Sigmoid colon (tissue), 7 donors: ENCODE data around the gene FIGN. TPM values are rescaled to one million over a fixed set of nuclear protein-coding genes. Genes with fewer than 3 reads are reported as not detected.

Experiments used
- DNase-seq: peaks from one replicate; pipeline ENCODE4 v3.0.0-alpha.2; 2019
- H3K27ac ChIP-seq, 4 donors: fragments of 200-600 bp; sonication (generic); one replicate each; pipeline ENCODE4 v1.5.1; 2016 to 2019; ENCODE audit warnings: mild to moderate bottlenecking in 1 of 4
- H3K27me3 ChIP-seq, 3 donors: fragments of 200-600 bp; sonication (generic); one replicate each; pipeline ENCODE4 v1.5.1; 2019; ENCODE audit warnings: mild to moderate bottlenecking in 1 of 3
- H3K36me3 ChIP-seq, 4 donors: fragments of 200-600 bp; sonication (generic); one replicate each; pipeline ENCODE4 v1.5.1; 2016 to 2019
- H3K4me1 ChIP-seq, 4 donors: fragments of 200-600 bp; sonication (generic); one replicate each; pipeline ENCODE4 v1.5.1; 2017 to 2019
- H3K4me3 ChIP-seq, 4 donors: fragments of 200-600 bp; sonication (generic); one replicate each; pipeline ENCODE4 v1.5.1; 2017 to 2019; ENCODE audit warnings: mild to moderate bottlenecking in 2 of 4, moderate library complexity in 1 of 4
- H3K9me3 ChIP-seq, 4 donors: fragments of 200-600 bp in 3 of 4; sonication (generic) in 3 of 4; one replicate each; pipeline versions ENCODE4 v1.5.1 to v1.6.1; 2013 to 2019
- EP300 ChIP-seq, 4 donors: sonication (generic); formaldehyde crosslinking; IDR thresholded peaks; one replicate each; pipeline ENCODE4 v1.6.1; 2017; ENCODE audit warnings: antibody characterized with exemption in 4 of 4
- POLR2A ChIP-seq, 2 donors: fragments of 450-650 bp; IDR thresholded peaks; one replicate each; pipeline ENCODE4 v1.6.1; 2016; ENCODE audit warnings: antibody characterized with exemption in 2 of 2, mild to moderate bottlenecking in 2 of 2, moderate library complexity in 2 of 2
- POLR2AphosphoS5 ChIP-seq, 4 donors: sonication (generic); formaldehyde crosslinking; IDR thresholded peaks; one replicate each; pipeline ENCODE4 v1.6.1; 2017; ENCODE audit warnings: antibody characterized with exemption in 4 of 4
- WGBS, 2 donors: extraction: QIAGEN DNeasy Blood & Tissue Kit; methylation state at CpG; one replicate each; pipeline ENCODE4 v1.1.7; 2013; 5-methylcytosine and 5-hydroxymethylcytosine counted together
- intact Hi-C: fragments of 100-400 bp; cut with DNase I; formaldehyde crosslinking; loops from one replicate; pipeline ENCODE4 v1.15.1; 2023
- polyA plus RNA-seq, 3 donors: library from polyadenylated mRNA; stranded (reverse); fragments of 200-250 nt; gene quantifications; one replicate each; pipeline ENCODE4 v1.2.3, GENCODE V29; 2013
- total RNA-seq, 4 donors: library from RNA; depleted of rRNA; stranded (reverse); fragments of >200 nt; gene quantifications; one replicate each; pipeline ENCODE4 v1.1.0, GENCODE V29; 2016
- TF ChIP-seq, protein P1 (sequence below), 4 experiments: fragments of 450-650 bp in 3 of 4; fragments of 200-600 bp in 1 of 4; IDR thresholded peaks; one replicate each; pipeline ENCODE4 v1.5.1; 2016 to 2019; ENCODE audit warnings: antibody characterized with exemption in 4 of 4, mild to moderate bottlenecking in 3 of 4, moderate library complexity in 2 of 4
- donor health status: healthy with polysubstance abuse.
- donor health status: Bipolar disorder and iron deficiency.
- donor health status: healthy.

Gene FIGN
- total and polyA plus RNA-seq, 7 donors: under 0.01 to 8.0 (median 3.7) TPM; not detected in 1

DNA sequence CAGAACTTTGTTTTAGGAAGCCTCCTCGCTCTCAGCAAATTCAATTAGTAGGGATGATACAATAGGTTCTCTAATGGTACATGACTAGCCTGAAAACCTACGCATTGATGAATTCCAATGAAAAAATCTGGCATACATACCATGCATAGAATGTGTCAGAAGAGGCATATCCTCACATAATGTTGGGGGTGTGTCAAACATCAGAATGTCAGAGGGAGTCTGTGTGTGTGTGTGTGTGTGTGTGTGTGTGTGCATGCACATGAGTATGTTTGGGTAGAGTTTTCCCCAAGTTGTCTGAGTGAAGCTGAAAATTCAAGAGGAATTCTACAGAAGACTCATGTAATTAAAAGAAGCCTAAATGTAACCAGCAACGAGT, 78.5 kb downstream of the FIGN start:
- peak overlapping the region in 1 of 4 donors; percentile 19 for H3K27ac ChIP-seq
- WGBS, 2 donors: 62 to 81% methylated on average over 3 of the region's 3 CpGs
- H3K4me1 ChIP-seq: peaks cover 0 to 40% (median 23%) of the 10 kb centered on the region in 4 donors

DNA sequence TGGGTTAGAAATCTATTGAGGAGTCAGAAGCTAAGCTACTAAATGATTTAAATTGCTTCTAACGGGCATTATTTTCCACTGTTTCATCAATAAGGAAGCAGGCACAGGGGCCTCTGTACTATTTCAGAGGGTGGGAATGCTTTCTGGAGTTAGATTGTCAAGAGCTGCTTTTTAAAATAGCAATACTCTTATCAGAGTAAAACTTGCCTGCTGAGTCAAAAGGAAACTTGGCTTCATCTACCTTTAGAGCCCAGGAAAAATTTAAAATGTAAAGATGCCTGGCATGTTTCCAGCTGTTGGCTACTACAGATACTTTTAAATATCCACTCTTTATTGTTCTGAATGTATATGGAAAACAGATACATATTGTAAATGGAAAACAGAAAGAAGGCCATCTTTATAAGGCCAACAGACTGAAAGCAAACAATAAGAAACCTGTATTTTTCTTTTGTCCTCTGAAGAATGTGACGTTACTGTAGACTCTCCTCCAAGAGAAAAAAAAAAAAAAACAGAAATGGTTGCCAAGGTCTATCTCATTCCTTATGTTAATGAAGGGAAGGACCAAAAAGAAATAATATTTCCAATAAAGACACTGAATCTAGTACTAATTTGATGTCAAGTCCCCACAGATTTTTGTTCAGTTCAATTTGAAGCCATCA, 79.1 kb downstream of the FIGN start:
- no peak for DNase-seq
- TF ChIP-seq EP300 (IDR thresholded peaks at IDR 0.05): no peak
- TF ChIP-seq POLR2AphosphoS5 (IDR thresholded peaks at IDR 0.05): no peak
- TF ChIP-seq, protein P1, sequence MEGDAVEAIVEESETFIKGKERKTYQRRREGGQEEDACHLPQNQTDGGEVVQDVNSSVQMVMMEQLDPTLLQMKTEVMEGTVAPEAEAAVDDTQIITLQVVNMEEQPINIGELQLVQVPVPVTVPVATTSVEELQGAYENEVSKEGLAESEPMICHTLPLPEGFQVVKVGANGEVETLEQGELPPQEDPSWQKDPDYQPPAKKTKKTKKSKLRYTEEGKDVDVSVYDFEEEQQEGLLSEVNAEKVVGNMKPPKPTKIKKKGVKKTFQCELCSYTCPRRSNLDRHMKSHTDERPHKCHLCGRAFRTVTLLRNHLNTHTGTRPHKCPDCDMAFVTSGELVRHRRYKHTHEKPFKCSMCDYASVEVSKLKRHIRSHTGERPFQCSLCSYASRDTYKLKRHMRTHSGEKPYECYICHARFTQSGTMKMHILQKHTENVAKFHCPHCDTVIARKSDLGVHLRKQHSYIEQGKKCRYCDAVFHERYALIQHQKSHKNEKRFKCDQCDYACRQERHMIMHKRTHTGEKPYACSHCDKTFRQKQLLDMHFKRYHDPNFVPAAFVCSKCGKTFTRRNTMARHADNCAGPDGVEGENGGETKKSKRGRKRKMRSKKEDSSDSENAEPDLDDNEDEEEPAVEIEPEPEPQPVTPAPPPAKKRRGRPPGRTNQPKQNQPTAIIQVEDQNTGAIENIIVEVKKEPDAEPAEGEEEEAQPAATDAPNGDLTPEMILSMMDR (IDR thresholded peaks at IDR 0.05): no peak
- no peak for TF ChIP-seq POLR2A (IDR thresholded peaks at IDR 0.05)
- Histone ChIP-seq H3K27me3 (no peaks in the 10 kb centered on the region), H3K27ac (peak overlapping the region in 1 of 4 donors; percentile 19), H3K9me3 (no peaks in the 10 kb centered on the region), H3K4me3 (no peak overlapping the region), H3K36me3 (no peaks in the 10 kb centered on the region), H3K4me1 (peaks cover 0 to 35% (median 18%) of the 10 kb centered on the region in 4 donors)
- WGBS, 2 donors: 61 to 74% methylated on average over 2 of the region's 2 CpGs
- intact Hi-C loops: no loop called here

More for the DNA sequence above, 78.5 kb downstream of the FIGN start:
- no peak for DNase-seq
- H3K9me3 ChIP-seq: no peaks in the 10 kb centered on the region
- H3K4me3 ChIP-seq: no peak overlapping the region
- H3K27me3 ChIP-seq: no peaks in the 10 kb centered on the region
- TF ChIP-seq POLR2A (IDR thresholded peaks at IDR 0.05) (no peak), EP300 (IDR thresholded peaks at IDR 0.05) (no peak), POLR2AphosphoS5 (IDR thresholded peaks at IDR 0.05) (no peak)
- TF ChIP-seq, protein P1 (IDR thresholded peaks at IDR 0.05): no peak
- intact Hi-C loops: no loop called here
- H3K36me3 ChIP-seq: no peaks in the 10 kb centered on the region

DNA sequence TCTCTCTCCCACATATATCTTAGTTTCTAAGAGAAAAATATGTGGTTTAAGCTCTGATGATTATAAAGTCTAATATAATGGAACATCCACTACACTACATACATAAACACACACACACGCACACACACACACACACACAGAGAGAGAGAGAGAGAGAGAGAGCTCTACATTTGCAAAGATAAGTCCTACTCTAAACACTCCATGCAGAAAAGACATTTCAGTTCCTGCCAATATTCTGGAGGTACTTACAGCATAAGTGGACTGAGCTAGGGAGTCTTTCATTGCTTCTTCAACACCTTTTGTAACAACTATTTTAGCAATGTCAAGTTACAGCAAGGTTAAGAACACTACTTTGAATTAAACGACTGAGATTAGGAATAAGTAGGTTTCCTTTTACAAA, 80.1 kb downstream of the FIGN start:
- H3K36me3 ChIP-seq: no peaks in the 10 kb centered on the region
- H3K4me1 ChIP-seq: peaks cover 0 to 29% (median 17%) of the 10 kb centered on the region in 4 donors
- no peaks in the 10 kb centered on the region for H3K27me3 ChIP-seq
- H3K27ac ChIP-seq: no peak overlapping the region
- H3K4me3 ChIP-seq: no peak overlapping the region
- TF ChIP-seq, protein P1 (IDR thresholded peaks at IDR 0.05): no peak
- TF ChIP-seq POLR2A (IDR thresholded peaks at IDR 0.05) (no peak), POLR2AphosphoS5 (IDR thresholded peaks at IDR 0.05) (no peak), EP300 (IDR thresholded peaks at IDR 0.05) (no peak)
- no peaks in the 10 kb centered on the region for H3K9me3 ChIP-seq
- DNase-seq: no peak
- 70 to 80% methylated on average over 2 of the region's 2 CpGs for WGBS, 2 donors
- intact Hi-C loops: no loop called here

DNA sequence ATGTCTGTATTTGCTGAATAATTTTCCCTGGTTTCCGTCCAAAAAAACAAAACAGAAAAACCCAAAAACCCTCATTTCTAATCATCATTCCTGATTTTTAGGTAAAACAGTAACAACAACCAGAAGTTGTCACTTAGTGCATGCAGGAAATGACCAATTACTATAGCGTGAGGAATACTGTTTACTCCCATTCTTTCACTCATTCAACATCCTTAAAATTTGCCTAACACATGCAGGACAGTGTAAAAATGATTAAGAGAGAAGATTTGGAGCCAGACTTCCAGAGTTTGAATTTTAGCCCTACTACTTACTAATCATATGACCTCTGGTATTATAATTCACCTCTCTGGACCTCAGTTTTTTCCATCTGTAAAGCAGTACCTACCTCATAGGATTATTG, 83.1 kb downstream of the FIGN start:
- intact Hi-C loops: no loop called here
- WGBS, 2 donors: 54 to 72% methylated on average over 2 of the region's 2 CpGs

More for the DNA sequence above, 83.1 kb downstream of the FIGN start:
- no peaks in the 10 kb centered on the region for H3K27me3 ChIP-seq
- H3K9me3 ChIP-seq: no peaks in the 10 kb centered on the region
- no peaks in the 10 kb centered on the region for H3K36me3 ChIP-seq
- TF ChIP-seq EP300 (IDR thresholded peaks at IDR 0.05) (no peak), POLR2AphosphoS5 (IDR thresholded peaks at IDR 0.05) (no peak), POLR2A (IDR thresholded peaks at IDR 0.05) (no peak)
- TF ChIP-seq, protein P1 (IDR thresholded peaks at IDR 0.05): no peak
- H3K27ac ChIP-seq: no peak overlapping the region
- H3K4me1 ChIP-seq: peaks cover 0 to 13% (median 6%) of the 10 kb centered on the region in 4 donors
- no peak for DNase-seq
- H3K4me3 ChIP-seq: no peak overlapping the region
